HEK293T (cell line): ENCODE data around the gene CHTOP.
"Not testable (repeated sequence)": the region's sequence is repeated elsewhere in the genome, so short reads cannot be mapped to it uniquely, and the experiment has no call there.

Experiments used
- CTCF ChIA-PET: fragments of 350-600 bp; formaldehyde crosslinking; extraction: SDS; loops from one replicate; lab custom pipeline; 2021; ENCODE audit warnings: antibody characterized with exemption, inconsistent platforms; lab: Yijun Ruan, JAX
- POLR2A ChIA-PET: fragments of 350-600 bp; formaldehyde crosslinking; extraction: SDS; loops from one replicate; lab custom pipeline; 2020; ENCODE audit warnings: antibody characterized with exemption, inconsistent platforms; lab: Yijun Ruan, JAX
- DNase-seq: peaks from one replicate; pipeline ENCODE4 v3.0.0; 2012; ENCODE audit warnings: mixed read lengths; ENCODE audit errors: extremely low spot score
- ARNT ChIP-seq: fragments of 450-650 bp; IDR thresholded peaks from 2 replicates; pipeline ENCODE4 v1.6.1; 2017; ENCODE audit warnings: mild to moderate bottlenecking
- BHLHE40 ChIP-seq: fragments of 450-650 bp; IDR thresholded peaks from 2 replicates; pipeline ENCODE4 v1.6.1; 2016; ENCODE audit warnings: mild to moderate bottlenecking, moderate library complexity, borderline replicate concordance
- CTBP1 ChIP-seq: fragments of 450-650 bp; IDR thresholded peaks from 2 replicates; pipeline ENCODE4 v1.6.1; 2016; ENCODE audit warnings: borderline replicate concordance
- ELF4 ChIP-seq: fragments of 450-650 bp; IDR thresholded peaks from 2 replicates; pipeline ENCODE4 v1.6.1; 2017; ENCODE audit warnings: antibody characterized with exemption
- FOXA1 ChIP-seq: fragments of 450-650 bp; IDR thresholded peaks from 2 replicates; pipeline ENCODE4 v1.6.1; 2016; ENCODE audit warnings: mild to moderate bottlenecking
- FOXK2 ChIP-seq: fragments of 450-650 bp; IDR thresholded peaks from 2 replicates; pipeline ENCODE4 v1.6.1; 2016; ENCODE audit warnings: mild to moderate bottlenecking
- FOXM1 ChIP-seq: fragments of 450-650 bp; IDR thresholded peaks from 2 replicates; pipeline ENCODE4 v1.6.1; 2017; ENCODE audit warnings: mild to moderate bottlenecking, borderline replicate concordance
- HDGF ChIP-seq: fragments of 450-650 bp; IDR thresholded peaks from 2 replicates; pipeline ENCODE4 v1.6.1; 2017; ENCODE audit warnings: antibody characterized with exemption, borderline replicate concordance
- L3MBTL2 ChIP-seq: fragments of 450-650 bp; conservative IDR thresholded peaks from 2 replicates; pipeline ENCODE4 v1.6.1; 2016; ENCODE audit warnings: mild to moderate bottlenecking
- LEF1 ChIP-seq: fragments of 450-650 bp; IDR thresholded peaks from 2 replicates; pipeline ENCODE4 v1.6.1; 2017; ENCODE audit warnings: mild to moderate bottlenecking, borderline replicate concordance
- NFRKB ChIP-seq: fragments of 450-650 bp; IDR thresholded peaks from 2 replicates; pipeline ENCODE4 v1.6.1; 2016; ENCODE audit warnings: mild to moderate bottlenecking, moderate library complexity
- SP1 ChIP-seq: fragments of 450-650 bp; IDR thresholded peaks from 2 replicates; pipeline ENCODE4 v1.6.1; 2017
- SUZ12 ChIP-seq: fragments of 450-650 bp; IDR thresholded peaks from 2 replicates; pipeline ENCODE4 v1.6.1; 2016; ENCODE audit warnings: mild to moderate bottlenecking
- TARDBP ChIP-seq: fragments of 450-650 bp; IDR thresholded peaks from 2 replicates; pipeline ENCODE4 v1.6.1; 2016
- ZNF384 ChIP-seq: fragments of 450-650 bp; IDR thresholded peaks from 2 replicates; pipeline ENCODE4 v1.6.1; 2016
- TF ChIP-seq, protein P1 (sequence below): fragments of 450-650 bp; IDR thresholded peaks from 2 replicates; pipeline ENCODE4 v1.6.1; 2016

The CHTOP gene

DNA sequence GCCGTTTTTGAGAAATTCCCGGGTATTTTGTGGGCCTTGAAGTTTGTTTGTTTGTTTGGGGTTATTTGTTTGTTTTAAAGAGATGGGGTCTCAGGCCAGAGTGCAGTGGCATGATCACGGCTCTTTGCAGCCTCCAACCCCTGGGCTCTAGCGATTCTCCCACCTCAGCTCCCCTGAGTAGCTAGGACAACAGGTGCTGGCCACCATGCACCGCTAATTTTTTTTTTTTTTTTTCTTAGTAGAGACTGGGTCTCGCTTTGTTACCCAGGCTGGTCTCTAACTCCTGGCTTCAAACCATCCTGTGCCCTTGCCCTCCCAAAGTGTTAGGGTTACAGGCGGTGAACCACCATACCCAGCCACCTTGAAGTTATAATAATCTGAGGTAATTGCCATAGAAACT, 2.0 kb downstream of the CHTOP start:
- no peak for TF ChIP-seq ELF4
- TF ChIP-seq FOXK2 = no peak
- TF ChIP-seq, protein P1, sequence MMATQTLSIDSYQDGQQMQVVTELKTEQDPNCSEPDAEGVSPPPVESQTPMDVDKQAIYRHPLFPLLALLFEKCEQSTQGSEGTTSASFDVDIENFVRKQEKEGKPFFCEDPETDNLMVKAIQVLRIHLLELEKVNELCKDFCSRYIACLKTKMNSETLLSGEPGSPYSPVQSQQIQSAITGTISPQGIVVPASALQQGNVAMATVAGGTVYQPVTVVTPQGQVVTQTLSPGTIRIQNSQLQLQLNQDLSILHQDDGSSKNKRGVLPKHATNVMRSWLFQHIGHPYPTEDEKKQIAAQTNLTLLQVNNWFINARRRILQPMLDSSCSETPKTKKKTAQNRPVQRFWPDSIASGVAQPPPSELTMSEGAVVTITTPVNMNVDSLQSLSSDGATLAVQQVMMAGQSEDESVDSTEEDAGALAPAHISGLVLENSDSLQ = no peak
- no peak for TF ChIP-seq ARNT
- TF ChIP-seq CTBP1 = no peak
- TF ChIP-seq NFRKB = no peak
- TF ChIP-seq SUZ12 = no peak
- TF ChIP-seq ZNF384 = no peak
- TF ChIP-seq FOXM1 = no peak
- no peak for TF ChIP-seq FOXA1
- TF ChIP-seq HDGF = no peak
- no peak for TF ChIP-seq LEF1
- no peak for TF ChIP-seq SP1
- no peak for TF ChIP-seq BHLHE40
- no peak for TF ChIP-seq TARDBP
- no peak for TF ChIP-seq L3MBTL2
- DNase-seq = no peak
- CTCF ChIA-PET = interaction anchor here (0.8 kb wide), 1 partner anchor 141 kb away, joined by 4 read pairs; no protein-coding TSS in a partner anchor
- POLR2A ChIA-PET = interaction anchor here (1.6 to 2.7 kb wide), 5 partner anchors 8 to 24 kb away, joined by 7 to 47 read pairs (median 31); partner anchors contain the start of genes S100A13 and S100A16

DNA sequence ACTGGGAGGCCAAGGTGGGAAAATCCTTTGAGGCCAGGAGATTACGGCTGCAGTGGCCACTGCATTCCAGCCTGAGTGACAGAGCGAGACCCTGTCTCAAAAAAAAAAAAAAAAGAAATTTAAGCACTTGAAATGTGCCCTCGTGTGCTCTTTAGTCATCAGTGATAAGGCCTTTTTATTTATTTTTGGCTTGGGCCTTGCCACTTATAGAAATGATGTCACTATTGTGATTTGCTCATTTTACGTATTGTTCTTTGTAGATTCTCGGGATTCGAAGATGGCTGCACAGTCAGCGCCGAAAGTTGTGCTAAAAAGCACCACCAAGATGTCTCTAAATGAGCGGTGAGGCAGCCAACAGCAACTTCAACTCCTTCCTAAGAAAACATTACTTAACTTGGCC, 2.4 kb downstream of the CHTOP start:
- ChIA-PET POLR2A (interaction anchor here (1.6 kb wide), 1 partner anchor 9 kb away, joined by 7 read pairs; the partner anchor contains the start of gene S100A13), CTCF (no interaction called here)
- TF ChIP-seq, protein P1 = no peak
- DNase-seq = no peak

DNA sequence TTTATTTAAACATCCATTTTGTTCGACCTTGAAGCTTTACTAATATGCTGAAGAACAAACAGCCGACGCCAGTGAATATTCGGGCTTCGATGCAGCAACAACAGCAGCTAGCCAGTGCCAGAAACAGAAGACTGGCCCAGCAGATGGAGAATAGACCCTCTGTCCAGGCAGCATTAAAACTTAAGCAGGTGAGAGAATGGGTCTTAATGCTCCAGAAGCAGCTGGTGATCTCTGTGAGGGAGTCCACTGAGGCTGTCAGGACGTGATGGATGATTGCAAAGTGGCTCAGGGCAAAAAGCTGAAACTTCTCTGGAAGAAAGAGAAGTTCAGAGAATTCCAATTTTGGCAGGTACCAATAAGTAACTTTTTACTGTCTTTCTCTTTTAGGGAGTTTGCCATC, 4.4 kb downstream of the CHTOP start:
- ChIA-PET POLR2A (interaction anchor here (0.8 to 1.8 kb wide), 3 partner anchors 10 to 137 kb away, joined by 3 to 11 read pairs (median 3); partner anchors contain the start of genes S100A1, S100A13 and SLC27A3), CTCF (interaction anchor here (1.9 kb wide), 1 partner anchor 11 kb away, joined by 6 read pairs; the partner anchor contains the start of gene S100A13)
- TF ChIP-seq LEF1 (no peak), FOXM1 (no peak), ZNF384 (no peak), FOXA1 (no peak), SP1 (no peak), ELF4 (no peak), L3MBTL2 (no peak), TARDBP (no peak), NFRKB (no peak), FOXK2 (no peak), SUZ12 (no peak), CTBP1 (no peak), BHLHE40 (no peak), HDGF (no peak)
- TF ChIP-seq, protein P1 = no peak
- DNase-seq = no peak

DNA sequence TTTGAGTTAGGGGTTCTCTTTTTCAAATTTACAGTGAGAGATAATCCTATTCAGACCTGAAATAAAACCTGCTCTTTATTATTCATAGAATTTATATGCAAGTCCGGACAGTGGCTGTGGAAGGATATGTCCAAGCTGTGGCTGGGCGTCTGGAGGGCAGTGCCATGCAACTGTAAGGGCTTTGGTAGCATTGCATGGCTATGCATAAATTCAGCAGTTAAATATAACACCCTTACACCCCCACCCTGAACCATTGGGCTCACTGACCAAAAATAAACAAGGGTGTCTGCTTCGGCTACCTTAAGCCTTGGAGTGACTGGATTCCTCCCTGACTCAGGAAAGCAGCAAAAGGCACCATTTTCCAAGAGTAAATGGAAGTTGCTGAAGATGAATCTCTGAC, 5.4 kb downstream of the CHTOP start:
- TF ChIP-seq L3MBTL2 (no peak), HDGF (no peak), CTBP1 (no peak), FOXK2 (no peak), ARNT (no peak), TARDBP (no peak), SP1 (no peak), ELF4 (no peak), NFRKB (no peak)
- CTCF ChIA-PET = interaction anchor here (1.5 kb wide), 1 partner anchor 12 kb away, joined by 8 read pairs; the partner anchor contains the start of gene S100A13
- no peak for DNase-seq
- POLR2A ChIA-PET = interaction anchor here (1.3 to 1.8 kb wide), 2 partner anchors 11 to 12 kb away, joined by 4 to 11 read pairs; partner anchors contain the start of genes S100A1 and S100A13

DNA sequence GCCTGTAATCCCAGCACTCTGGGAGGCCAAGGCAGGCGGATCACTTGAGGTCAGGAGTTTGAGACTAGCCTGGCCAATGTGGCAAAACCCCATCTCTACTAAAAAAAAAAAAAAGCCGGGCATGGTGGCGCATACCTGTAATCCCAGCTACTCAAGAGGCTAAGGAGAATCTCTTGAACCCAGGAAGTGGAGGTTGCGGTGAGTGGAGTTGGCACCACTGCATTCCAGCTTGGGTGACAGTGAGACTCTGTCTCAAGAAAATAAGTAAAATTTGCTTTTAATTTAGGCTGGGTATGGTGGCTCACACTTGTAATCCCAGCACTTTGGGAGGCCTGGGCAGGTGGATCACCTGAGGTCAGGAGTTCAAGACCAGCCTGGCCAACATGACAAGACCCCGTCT, 6.3 kb downstream of the CHTOP start:
- DNase-seq = not testable (repeated sequence)
- ChIA-PET CTCF (interaction anchor here (1.5 kb wide), 1 partner anchor 13 kb away, joined by 8 read pairs; the partner anchor contains the start of gene S100A13), POLR2A (interaction anchor here (1.3 kb wide), 1 partner anchor 13 kb away, joined by 4 read pairs; the partner anchor contains the start of gene S100A13)

DNA sequence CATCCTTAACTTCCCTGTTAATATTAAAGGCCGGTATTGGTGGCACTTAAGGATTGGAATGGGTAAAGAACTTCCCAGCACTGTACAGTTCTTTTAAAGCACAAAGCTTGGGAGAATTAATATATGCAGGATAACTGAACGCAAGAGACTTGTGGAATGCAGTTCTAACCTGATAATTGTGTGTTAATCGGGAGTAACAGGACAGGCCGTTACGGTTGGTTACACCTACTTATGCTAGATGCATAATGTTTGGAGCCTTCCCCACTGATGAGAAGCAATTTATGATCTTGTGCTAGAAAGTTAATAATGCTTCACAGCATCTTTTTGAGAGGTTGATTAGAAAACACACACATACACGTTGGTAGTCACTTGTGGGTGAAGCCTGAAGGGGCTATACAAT, 7.0 kb downstream of the CHTOP start:
- TF ChIP-seq ARNT = no peak
- no peak for TF ChIP-seq FOXM1
- no peak for TF ChIP-seq ZNF384
- no peak for TF ChIP-seq FOXA1
- no peak for TF ChIP-seq ELF4
- ChIA-PET POLR2A (interaction anchor here (1.3 kb wide), 1 partner anchor 13 kb away, joined by 4 read pairs; the partner anchor contains the start of gene S100A13), CTCF (no interaction called here)
- DNase-seq = no peak
